GM21717 (cell line): ENCODE data around the gene AK2.
"Not testable (repeated sequence)": the region's sequence is repeated elsewhere in the genome, so short reads cannot be mapped to it uniquely, and the experiment has no call there.

Experiments
- ATAC-seq: cut with Tn5 transposase; IDR thresholded peaks from one replicate; pipeline ENCODE4 v1.9.1; 2021; ENCODE audit warnings: mild to moderate bottlenecking, moderate library complexity; ENCODE audit not compliant: unreplicated experiment

AK2 gene

GRCh38 chr1:33001282-33001681, 35.4 kb downstream of the AK2 start:
- ATAC-seq: no peak

GRCh38 chr1:33000427-33001026, 36.2 kb downstream of the AK2 start:
- ATAC-seq: no peak

DNA sequence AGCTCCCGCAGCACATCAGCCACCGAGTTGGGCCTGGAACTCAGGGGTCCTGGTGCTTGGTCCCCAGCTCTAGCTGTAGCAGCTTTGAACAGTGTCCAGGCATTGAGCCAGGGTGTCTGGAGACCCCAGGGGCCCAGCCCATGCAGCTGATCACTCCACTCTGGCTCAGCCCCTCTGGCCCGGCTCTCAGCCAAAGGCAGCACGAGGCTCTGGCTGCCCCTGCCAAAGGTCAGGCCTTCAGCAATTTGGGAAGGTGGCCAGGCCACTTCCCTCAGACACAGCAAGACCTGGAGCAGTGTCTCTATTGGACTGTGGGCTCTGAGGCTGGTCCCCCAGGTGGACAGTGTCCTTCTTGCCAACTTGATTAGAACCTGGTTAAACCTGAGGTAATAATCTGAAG, 37.7 kb downstream of the AK2 start:
- no peak for ATAC-seq

DNA sequence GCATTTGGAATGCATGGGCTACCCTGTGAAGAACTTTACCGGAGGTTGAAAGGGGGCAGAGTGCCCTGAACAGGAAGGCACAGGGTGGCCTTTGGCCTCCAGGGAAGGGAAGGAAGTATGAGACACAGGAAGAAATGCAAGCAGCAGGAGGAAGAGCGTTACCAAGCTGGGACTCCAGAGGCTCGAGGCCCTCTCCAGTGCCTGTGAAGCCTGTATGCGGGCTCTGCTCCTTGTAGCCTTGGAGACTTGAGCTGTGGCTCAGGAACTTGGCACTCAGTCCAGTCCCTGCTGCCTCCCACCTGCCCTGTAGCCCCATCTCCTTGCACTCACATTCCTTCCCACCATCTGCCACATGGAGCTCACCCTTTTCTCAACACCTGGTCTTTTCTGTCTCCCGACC, 38.6 kb downstream of the AK2 start:
- ATAC-seq: no peak

DNA sequence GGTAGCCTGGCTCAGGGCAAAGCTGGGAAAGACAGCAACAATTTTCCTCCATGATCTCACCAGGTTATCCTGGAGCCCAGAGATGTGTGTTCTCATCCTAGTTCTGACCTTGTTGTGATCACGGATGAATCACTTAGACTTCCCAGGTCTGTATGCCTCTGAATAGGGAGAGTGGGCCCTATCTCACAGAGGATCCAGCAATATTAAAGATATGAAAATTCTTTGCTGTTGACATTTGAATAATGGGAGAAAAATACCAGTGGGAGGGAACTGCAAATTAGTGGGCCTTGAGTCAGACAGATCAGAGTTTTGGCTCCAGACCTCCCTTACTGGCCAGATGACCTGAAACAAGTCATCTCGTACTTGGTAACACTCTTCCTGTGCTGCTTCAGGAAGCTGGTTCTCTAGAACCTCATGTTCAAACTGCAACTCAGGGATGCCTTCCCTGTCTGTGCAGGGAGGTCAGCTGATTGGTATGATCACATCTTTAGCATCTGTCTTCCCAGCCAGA, 39.2 kb downstream of the AK2 start:
- ATAC-seq: no peak

DNA sequence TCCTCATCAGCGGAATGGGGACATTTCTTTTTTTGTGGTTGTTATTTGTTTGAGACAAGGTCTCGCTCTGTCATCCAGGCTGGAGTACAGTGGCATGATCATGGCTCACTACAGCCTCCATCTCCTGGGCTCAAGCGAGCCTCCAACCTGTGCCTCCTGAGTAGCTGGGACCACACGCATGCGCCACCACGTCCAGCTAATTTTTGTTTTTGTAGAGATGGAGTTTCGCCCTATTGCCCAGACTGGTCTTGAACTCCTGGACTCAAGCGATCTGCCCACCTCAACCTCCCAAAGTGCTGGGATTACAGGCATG, 43.4 kb downstream of the AK2 start:
- not testable (repeated sequence) for ATAC-seq

GRCh38 chr1:32992489-32993323, 44.0 kb downstream of the AK2 start:
- ATAC-seq: peak; percentile 81

- ATAC-seq: peak; percentile 15
These were observed 44.7 kb downstream of the AK2 start for GRCh38 chr1:32991819-32992488.

DNA sequence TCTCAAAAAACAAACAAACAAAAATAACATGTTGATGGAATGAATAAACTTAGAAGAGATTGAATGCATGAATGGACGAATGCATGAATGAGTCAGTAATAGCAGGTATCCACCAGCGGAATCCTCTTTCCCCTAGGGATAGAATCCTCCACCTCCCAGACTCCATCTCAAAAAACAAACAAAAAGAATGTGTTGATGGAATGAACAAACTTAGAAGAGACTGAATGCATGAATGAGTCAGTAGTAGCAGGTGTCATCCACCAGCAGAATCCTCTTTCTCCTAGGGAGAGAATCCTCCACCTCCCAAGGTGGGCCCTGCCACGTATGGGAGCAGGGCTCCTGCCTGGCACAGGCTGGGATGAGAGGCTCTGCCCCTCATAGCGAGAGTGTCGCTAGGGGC, 45.3 kb downstream of the AK2 start:
- ATAC-seq: no peak

GRCh38 chr1:32990887-32991286, 45.8 kb downstream of the AK2 start:
- ATAC-seq: no peak

DNA sequence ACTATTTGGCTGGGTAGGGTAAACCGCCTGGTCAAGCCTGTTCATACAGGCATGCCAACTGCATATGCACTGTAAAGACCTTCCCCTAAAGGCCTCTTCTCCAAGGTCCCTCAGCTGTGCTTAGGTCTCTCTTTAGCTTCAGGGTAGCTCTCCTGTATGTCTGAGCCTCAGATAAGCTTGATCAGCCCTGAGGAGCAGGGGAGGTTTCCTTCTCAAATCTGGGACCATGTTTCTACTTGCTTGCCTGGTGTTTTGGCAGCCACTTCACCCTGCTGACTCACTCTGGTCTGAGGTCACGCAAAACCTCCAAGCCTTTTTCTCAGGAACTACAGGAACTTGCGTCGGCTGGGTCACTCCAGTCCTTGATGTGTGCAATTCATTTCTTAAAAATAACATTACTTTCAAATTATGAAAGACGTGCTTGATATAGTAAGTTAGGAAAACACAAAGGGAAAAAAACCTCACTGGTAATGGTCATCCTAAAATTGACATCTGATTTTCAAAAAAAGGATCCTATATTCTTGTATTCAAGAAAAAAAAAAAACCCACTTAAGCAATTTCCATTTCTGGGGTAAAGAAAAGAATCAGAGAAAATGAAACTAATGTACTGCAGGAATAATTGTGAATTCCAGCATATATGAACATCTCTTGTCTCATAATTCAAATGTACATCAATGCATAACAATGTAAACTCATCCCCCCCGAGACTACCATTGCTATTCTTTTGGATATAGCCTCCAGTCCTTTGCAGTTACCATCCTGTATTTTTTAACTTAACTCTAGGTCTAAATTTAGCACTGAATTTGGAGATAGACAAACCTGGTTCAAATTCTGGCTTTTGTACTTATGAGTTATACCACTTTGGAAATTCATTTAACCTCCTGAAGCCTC, 47.3 kb downstream of the AK2 start:
- ATAC-seq: no peak

GRCh38 chr1:32988665-32989064, 48.0 kb downstream of the AK2 start:
- no peak for ATAC-seq

- ATAC-seq: no peak
These were observed 51.5 kb downstream of the AK2 start for GRCh38 chr1:32985226-32985625.

DNA sequence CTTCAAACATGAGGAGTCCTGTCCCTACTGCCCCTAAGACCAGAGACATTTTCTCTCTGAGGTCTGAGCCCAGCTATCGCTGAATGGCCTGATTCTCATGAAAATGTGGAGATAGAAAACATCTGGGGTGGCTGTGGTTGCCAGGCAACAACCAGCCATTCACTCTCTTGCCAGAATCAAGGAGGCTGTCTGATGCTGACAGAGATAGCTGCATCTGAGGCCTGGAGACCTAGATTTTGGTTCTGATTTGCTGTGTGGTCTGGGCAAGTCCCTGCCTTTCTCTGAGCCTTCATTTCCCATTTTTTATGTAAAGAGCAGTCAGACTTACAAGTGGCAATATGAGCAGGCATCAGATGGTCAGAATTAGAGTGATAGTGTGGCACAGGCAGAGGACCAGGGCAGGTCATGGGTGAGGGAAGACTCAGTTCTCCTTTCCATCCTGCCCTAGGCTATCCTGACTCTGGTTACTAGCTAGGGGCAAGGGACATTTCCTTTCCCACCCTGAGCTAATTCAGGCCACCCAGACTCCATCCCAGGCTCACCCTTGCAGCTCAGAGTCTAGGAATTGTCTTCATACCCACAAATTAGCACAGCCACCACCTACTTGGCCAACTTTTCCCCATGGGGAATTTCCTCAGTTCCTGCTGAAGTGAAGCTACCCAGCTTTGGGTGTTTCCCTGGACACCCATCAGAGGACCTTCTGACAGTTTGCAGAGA, 52.1 kb downstream of the AK2 start:
- ATAC-seq: no peak

DNA sequence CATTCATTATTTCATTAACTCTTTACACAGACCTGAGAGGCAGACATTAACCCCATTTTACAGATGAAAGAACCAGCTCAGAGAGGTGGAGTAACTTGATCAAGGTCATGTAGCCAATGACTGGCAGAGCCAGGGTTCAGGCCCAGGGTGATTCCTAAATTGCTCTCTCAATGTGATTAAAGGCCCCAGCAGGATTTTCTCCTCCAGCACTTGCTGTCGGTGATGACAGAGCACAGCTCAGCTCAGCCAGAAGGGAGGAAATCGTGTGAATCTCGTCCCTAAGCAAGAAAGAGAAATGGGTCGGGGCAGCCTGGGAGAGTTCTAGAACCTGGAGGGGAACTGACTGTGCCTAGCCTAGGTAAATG, 52.6 kb downstream of the AK2 start:
- no peak for ATAC-seq

DNA sequence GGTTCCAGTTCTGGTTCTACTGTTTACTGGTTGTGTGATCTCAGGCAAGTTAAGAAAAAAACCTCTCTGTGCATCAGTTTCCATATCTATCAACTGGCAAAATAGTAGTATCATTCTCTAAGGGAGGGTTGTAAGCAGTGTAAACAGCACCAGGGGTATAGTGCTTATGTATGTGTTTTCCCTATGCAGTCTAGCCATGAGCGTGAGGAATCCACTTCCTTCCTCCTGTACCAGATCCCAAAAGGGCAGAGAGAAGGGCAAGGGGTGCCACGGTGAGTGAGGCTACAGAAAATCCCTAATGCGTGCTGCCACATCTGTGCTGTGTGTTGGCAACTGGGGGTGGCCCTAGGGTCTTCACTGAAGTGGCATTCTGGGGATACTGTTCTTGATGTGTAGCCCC, 53.7 kb downstream of the AK2 start:
- no peak for ATAC-seq

DNA sequence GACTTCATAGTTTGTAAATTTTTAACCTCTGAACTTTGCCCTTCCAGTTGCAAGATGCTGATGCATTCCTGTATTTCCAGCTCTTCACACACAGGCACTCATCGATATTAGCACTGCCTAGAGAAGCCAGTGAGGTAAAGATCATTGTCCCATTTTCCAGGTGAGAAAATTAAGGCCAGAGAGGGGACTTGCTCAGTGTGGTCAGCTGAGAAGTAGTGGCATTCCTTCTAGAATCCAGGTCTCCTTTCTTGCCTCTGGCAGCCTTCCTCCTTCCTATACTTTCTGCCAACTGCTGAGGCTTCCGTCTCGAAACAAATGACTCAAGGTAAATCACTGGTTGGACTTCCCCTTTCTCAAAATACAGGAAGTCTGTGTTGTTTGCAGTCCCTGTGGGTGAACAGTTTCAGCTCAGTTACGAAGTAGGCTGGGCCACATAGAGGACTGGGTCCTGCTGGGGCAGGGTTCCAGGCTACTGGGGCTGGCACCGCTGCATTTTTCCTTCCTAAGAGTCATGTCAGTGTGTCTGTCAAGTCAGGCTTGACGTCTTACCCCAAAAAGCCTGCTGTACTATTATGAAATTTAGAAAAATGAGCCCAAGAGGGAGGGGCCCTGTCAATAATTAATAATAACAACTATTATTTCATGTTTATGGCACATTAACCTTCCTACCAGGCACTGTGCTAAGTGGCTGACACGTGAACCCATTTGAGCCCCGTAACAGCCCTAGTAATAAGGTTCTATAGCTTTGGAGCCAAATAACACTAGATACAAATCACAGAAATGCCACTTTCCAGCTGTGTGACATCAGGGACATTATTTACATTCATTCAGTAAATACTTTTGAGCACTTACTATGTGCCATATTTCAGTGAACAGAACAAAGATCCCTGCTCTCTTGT, 55.4 kb downstream of the AK2 start:
- peak; percentile 87 for ATAC-seq

GRCh38 chr1:32980080-32980479, 56.6 kb downstream of the AK2 start:
- ATAC-seq: no peak

- no peak for ATAC-seq
These were observed 57.8 kb downstream of the AK2 start for GRCh38 chr1:32978854-32979253.
